IPS DF 19.7 (cell line): ENCODE measurements around the gene IL1RAPL1.

Experiments
- DNase-seq: peaks from one replicate; pipeline ENCODE4 v3.0.0-alpha.2; 2013; ENCODE audit warnings: low read depth, low spot score

IL1RAPL1 gene

DNA sequence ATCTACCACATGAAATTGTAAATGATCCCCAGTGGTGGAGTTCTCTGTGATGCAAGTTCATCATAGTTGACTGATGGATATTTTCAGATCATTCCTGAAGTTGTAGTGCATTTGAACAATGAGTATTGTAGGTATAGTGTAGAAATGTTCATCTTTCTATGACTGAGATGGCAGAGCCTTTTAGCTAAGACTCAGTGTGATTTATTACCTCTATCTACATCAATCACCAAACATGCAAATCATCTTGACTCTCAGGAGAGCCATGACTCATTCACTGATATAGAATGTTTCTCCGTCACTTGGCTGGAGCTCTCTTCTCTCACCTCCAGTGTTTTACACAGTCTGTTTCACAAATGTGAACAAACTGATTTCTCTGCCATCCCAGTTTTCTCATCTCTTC, 392.6 kb downstream of the IL1RAPL1 start:
- DNase-seq: no peak

- DNase-seq: no peak
These were observed 394.7 kb downstream of the IL1RAPL1 start for GRCh38 chrX:28981952-28982351.

- no peak for DNase-seq
These were observed 401.0 kb downstream of the IL1RAPL1 start for GRCh38 chrX:28988246-28988645.

- no peak for DNase-seq
These were observed 410.6 kb downstream of the IL1RAPL1 start for GRCh38 chrX:28997706-28998463.

DNA sequence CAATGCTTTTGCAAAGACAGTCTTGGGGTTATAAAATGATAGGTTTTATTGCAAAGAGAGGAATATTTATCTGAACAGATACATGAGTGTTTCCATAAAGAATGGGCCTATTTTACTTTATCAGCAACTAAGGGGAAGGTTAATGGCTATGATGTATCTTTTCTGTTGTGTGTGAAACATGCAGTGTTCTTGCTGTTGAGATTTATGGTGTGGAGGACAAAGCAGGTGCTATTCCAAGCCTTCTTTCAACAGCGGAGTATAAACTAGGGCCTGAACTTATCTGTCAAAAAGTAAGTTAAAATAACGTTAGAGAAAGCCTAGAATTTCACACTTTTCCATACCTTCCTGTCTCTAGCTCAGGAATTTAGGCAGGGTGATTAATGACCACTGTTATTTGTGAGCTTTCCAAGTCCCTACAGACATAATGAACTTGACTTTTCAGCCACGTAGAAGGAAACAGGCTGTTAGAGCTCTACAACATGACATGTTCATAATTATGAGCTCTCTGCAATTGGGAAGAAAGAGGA, 411.4 kb downstream of the IL1RAPL1 start:
- DNase-seq: no peak

GRCh38 chrX:29012867-29013266, 425.6 kb downstream of the IL1RAPL1 start:
- DNase-seq: no peak

DNA sequence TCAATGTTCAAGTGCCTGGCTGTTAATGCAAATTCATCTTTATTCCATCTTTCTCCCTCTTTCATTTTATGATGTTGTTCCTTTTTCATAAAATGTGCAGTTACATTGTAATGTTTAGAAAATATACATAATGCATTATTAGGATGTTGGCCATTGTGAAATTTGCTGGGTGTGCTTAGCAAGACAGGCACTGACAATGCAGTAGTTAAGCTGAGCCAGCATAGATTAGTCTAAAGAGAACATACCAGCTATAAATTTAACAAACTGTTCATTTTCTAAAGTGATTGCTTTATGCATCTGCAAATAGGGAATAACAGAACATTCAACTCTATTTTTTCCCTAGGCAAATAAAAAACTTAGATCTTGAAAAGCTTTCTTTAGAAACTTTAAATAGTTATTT, 436.0 kb downstream of the IL1RAPL1 start:
- DNase-seq: no peak

DNA sequence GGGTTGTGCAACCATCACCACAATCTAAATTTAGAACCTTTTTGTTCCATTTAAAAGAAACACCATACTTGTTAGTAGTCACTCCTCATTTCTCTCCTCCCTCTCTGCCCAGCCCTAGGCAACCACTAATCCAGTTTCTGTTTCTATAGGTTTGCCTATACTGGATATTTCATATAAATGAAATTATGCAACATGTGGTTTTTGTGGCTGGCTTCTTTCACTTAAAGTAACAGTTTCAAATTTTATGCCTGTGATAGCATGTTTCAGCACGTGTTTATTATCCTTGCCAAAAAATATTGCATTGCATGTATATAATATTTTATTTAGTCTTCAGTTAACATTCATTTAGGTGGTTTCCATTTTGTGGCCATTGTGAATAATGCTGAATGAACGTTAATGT, 437.6 kb downstream of the IL1RAPL1 start:
- DNase-seq: no peak

GRCh38 chrX:29039501-29039900, 452.3 kb downstream of the IL1RAPL1 start:
- DNase-seq: no peak

- no peak for DNase-seq
These were observed 452.9 kb downstream of the IL1RAPL1 start for GRCh38 chrX:29040160-29040559.

GRCh38 chrX:29042341-29042740, 455.1 kb downstream of the IL1RAPL1 start:
- DNase-seq: no peak

DNA sequence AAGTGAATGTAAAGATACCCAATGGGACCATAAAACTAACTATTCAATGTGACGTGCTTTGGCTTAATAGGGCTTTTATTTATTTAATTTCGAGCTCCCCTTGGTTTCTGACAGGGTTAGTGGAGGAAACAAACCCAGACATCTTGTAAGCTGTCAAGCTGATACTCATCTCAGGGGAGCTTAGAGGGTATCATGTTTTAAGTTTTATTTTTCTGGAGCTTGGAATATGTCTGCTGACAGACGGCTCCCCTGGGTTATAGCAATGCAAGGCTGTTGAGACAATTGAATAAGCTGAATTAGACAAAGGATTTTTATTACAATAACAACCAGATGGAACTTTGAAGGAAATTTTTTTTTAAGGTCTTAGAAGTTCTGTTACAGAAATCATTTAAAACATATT, 456.5 kb downstream of the IL1RAPL1 start:
- no peak for DNase-seq

DNA sequence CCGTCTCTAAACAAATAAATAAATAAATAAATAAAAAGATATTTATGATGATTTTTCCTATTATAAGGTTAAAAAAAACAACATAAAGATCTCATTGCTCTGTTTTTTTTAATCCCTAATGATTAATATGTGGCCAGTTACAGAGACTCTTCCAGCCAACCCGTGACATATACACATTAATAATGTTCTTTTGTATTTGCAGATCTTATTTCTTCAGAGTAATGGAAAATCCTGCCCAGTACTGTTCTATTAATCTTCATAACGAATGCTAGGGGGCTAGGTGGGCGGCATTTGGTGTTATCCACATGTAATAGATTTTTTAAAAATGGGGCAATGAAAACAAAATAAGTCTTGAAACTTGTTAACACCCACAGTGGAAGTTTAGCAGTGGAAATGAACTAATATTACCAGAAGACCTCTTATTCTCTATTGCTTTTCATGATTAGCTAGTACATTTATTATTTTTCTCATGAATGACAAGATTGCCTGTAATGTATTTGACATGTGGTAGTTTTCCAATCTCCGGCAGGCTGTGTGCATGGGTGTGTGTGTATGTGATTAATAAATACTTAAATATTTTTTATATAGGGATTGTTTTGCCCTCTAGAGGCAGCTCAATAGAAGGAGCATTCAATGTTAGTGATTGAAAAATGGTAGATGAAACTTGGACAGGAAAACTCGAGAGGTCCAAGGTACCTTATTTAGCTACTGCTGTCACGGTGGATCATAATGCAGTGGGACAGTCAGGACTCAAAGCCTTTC, 457.4 kb downstream of the IL1RAPL1 start:
- no peak for DNase-seq

DNA sequence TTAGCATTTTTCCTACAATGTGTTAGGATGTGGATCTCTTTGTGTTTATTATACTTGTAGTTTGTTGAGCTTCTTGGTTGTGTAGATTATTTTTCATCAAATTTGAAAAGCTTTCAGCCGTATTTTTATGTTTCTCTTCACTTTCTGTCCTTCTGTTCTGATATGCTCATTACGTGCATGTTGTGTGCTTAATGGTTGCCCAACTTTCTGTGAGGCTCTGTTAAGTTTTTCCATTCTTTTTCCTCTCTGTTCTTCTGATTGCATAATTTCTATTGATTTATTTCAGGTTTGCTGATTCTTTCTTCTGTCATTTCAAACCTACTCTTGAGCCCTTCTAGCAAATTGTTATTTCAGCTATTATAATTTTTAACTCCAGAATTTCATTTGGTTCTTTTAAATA, 478.2 kb downstream of the IL1RAPL1 start:
- DNase-seq: no peak

DNA sequence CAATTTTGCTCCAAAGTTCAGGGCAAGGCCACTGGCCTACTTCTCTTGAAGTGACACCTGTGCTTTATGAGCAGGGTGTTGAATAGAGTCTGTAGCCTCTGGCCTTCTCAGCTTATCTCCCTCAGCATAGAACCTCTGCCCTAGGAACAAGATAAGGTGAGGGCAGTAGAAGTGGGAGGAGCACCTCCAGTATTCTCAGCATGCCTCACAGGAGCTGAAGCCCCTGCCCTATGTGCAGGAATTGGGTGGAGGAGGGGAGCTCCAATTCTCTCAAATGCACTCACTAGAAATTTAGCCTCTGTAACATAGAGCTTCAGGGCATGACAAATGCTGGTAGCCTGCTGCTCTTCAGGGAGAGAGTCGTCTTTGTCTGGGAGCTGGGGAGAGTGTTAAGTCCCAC, 479.3 kb downstream of the IL1RAPL1 start:
- no peak for DNase-seq

DNA sequence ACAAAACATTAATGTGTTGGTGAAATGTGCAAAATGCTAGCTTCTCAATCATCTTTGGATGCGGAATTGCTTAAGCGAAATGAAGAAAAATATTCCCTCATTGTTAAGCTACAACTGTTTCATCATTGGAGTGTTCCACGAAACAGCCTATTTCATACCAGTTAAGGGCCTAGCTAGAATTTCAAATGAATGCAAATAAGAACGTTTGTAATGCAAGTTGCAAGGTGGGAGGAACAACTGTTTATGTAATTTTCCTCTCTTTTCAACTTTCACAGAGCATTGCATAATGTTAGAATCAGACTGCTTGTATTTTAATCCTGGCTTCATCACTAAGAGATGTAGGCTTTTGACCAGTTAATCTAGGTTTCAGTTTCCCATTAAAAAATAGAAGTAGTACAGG, 480.1 kb downstream of the IL1RAPL1 start:
- DNase-seq: no peak

DNA sequence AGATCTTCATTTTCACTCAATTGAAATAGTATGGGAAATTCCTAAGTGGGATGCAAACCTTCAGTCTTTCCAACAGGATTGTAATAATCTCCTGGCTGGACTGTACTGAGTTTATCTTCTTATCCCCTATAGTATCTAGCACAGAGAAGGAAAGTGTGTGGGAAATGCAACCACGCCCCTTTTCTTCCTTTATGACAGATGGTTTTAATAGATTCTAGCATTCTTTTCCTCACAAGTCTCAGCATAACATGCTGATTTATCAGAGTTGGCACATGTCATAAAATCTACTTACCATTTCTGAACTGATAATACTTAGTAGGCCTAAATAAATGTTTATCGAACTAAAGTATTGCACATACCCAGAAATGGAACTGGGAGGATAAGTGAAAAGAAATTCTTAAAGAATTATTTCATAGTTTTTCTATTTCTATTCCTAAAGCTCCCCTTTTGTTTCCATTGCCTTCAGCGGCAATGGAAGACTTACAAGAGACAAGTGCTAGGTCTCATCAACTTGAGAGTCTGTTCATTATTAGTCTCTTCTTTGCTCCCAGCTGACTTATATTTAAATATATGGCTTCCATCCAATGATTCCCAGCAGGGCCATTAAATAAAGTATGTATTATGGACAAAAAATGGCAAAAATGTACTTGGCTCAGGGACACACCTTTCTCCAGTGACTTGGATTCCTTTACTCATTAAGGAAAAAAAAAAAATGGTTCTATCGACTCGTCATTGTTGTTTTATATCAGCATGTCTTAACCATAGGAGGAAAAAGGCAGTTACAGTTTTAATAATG, 484.5 kb downstream of the IL1RAPL1 start:
- no peak for DNase-seq

GRCh38 chrX:29082558-29082957, 495.3 kb downstream of the IL1RAPL1 start:
- DNase-seq: no peak

- no peak for DNase-seq
These were observed 496.6 kb downstream of the IL1RAPL1 start for GRCh38 chrX:29083823-29084222.

DNA sequence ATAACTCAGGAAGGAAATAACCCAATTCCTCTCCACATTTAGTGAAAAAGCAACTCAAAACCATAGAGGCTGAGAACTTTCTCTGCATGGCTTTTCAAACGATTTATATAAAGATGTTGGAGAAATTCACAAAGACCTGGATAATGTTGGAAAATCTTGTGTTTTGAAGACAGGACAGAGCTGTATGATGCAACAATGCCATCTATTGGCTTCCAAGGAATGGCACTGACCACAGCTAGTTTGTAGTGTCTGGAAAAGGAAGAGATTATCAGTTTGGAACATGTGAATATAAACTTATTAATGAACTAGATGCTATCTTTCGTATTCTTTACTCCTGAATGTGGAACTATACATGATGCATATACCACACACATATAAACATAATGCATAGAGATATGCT, 503.6 kb downstream of the IL1RAPL1 start:
- DNase-seq: no peak

- no peak for DNase-seq
These were observed 520.0 kb downstream of the IL1RAPL1 start for GRCh38 chrX:29107231-29107630.

- DNase-seq: no peak
These were observed 522.8 kb downstream of the IL1RAPL1 start for GRCh38 chrX:29110041-29110440.
